OCI-LY1 (cell line): ENCODE measurements around the gene TAS1R2.

Source experiments
- CTCF ChIP-seq: fragments of 200-600 bp; sonication (generic), shearing (Covaris generic); IDR thresholded peaks from 2 replicates; pipeline ENCODE4 v1.5.1; 2017; ENCODE audit warnings: mild to moderate bottlenecking, antibody characterized with exemption, low read length, moderate library complexity, mixed read lengths
- EZH2 ChIP-seq: fragments of 200-600 bp; sonication (generic), shearing (Covaris generic); IDR thresholded peaks from 2 replicates; pipeline ENCODE4 v1.8.0; 2017; ENCODE audit warnings: borderline replicate concordance, mixed run types, mild to moderate bottlenecking, antibody characterized with exemption, low read length, moderate library complexity, mixed read lengths

DNA sequence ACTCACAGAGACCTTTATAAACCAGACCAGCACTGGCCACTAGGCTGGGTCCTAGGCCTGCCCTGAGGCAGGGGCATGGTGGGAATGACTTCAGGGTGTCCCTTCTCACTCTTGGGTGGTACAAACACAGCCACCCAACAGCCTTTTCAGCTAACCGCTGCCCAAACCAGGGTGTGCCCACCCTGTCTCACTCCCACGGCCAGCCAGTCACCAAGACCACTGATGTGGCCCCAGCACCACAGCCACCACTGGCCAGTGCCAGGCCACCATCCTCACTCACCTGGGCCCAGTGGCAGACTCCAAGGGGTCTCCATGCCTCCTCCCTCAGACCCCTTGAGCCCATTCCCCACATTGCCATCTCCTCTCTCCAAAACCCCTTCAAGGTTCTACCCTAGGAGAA, 27.8 kb downstream of the TAS1R2 start:
- TF ChIP-seq CTCF (no peak), EZH2 (no peak)
